MM.1S (cell line): ENCODE data around the gene METTL22.

Experiments used
- CTCF ChIP-seq: fragments of 300-600 bp; sonication (generic); IDR thresholded peaks from 2 replicates; pipeline ENCODE4 v1.5.1; 2016; ENCODE audit warnings: antibody characterized with exemption, low read length, mixed read lengths
- EZH2 ChIP-seq: fragments of 300-600 bp; sonication (generic); optimal IDR thresholded peaks from 2 replicates; pipeline ENCODE3; 2017; ENCODE audit warnings: low read depth, mild to moderate bottlenecking, antibody characterized with exemption, low read length, mixed read lengths

GRCh38 chr16:8644211-8645140 is 23.0 kb downstream of the METTL22 start:
- no peak for TF ChIP-seq CTCF
- TF ChIP-seq EZH2: no peak
